DLD1 (cell line): ENCODE results near the gene ADSS1.

ENCODE experiments used
- in situ Hi-C: cut with HindIII; loops from 2 replicates; pipeline ENCODE4 v1.10.0; 2017; ENCODE audit warnings: low sequenced_read_pairs

ADSS1 gene

DNA sequence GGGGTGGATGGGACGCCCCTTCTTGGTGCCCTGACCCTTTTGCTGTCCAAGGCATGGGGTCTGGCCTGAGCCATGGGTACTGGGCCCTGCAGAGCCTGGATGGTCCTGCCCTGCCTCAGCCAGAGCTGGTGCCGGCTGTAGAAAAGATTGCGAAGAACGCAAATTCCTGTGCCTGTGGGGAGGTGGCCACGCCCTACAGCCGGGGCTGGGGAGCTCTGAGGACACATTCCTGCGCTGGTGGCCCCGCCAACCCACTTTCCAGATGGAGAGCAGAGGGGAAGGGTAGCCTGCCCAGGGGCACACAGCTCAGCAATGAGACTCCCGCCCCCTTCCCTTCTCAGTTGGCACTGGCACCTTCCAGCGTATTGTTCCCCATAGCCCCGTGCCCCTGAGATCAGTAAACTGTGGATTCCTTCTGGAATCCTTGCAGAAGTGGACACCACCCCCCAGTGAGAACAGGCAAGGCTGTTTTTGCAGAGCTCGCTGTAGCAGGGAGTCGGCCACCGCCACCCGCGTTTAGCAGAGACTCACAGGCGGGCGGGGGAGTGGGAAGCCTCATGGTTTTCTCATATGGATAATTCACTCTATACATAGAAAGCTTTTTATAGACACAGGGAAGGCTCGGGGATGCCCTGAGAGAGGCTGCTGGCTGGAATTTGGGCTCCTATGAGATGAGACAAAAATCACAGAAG is 26.0 kb upstream of the ADSS1 start:
- in situ Hi-C loops = no loop called here

- in situ Hi-C loops = no loop called here
Observed at GRCh38 chr14:104698688-104699425, 25.2 kb upstream of the ADSS1 start.

DNA sequence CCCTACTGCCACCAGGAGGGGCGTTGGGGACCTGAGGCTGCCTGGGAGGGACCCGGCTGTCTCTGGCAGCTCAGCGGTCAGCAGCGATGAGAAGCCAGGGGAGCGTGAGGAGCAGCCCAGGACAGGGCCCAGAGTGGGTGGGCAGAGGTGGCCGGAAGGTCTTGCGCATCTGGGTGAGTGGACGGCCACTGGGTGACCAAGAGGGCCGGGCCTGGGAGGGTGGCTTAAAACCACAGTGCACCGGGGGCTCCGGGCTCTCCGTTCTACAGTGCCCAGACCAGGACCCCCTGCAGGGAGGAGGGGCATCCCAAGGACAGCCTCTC is 24.6 kb upstream of the ADSS1 start:
- in situ Hi-C loops = no loop called here

DNA sequence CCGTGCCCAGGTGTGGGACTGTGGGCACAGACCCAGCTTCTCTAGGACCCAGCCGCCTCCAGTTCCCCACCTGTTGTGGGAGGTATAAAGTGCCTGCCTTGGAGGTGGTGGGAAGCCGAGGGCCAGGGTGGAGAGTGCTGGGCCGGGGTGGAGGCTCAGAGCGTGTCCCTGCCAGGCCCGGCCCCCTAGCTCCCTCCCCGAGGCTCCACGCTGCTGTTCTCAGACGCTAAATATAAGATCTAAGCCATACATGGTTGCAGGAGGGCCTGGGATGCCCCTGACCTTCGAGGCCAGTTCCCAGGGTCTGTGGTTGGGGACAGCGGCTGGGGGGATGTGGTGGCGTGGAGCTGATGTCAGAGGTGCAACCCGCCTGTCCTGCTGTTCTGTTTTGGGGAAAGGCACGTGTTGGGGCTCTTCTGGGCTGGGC is 23.8 kb upstream of the ADSS1 start:
- in situ Hi-C loops = no loop called here

DNA sequence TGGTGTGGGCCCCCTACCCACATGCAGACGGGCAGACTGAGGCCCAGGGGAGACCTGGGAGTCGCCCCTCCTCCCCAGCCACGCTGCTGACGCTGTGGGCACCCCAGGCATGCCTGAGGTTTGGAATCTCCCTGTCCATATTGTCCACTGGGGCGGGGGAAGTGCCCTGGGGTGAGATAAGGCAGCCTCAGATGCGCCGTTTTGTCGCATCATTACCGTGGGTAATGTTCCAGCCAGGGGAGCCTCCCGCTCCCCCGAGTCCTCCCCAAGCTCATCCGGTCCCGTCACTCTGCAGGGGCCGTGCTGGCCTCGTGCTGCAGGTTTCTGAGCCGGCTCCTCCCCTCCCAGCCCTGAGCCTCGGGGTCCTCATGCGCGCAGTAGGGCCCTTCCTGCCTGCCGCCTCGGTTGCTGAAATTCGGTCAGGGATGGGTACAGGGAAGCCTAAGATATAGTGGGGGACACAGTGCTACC is 23.2 kb upstream of the ADSS1 start:
- in situ Hi-C loops = no loop called here

DNA sequence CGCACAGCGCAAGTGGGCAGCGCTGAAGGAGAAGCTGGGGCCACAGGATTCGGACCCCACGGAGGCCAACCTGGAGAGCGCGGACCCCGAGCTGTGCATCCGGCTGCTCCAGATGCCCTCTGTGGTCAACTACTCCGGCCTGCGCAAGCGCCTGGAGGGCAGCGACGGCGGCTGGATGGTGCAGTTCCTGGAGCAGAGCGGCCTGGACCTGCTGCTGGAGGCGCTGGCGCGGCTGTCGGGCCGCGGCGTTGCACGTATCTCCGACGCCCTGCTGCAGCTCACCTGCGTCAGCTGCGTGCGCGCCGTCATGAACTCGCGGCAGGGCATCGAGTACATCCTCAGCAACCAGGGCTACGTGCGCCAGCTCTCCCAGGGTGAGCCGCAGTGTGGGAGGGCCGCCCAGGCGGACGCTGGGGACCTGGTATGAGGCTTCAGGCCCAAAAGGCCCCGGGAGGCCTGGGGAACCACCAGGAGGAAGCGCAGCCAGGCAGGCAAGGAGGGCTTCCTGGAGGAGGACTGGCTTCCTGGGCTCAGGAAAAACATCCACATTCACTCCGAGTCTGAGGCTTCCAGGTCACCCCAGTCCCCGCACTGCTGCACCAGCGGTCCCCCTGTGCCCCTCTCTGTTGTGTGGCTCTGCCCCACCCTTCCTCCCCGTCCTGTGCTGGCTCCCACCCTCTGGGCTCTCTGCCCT is 22.5 kb upstream of the ADSS1 start:
- in situ Hi-C loops = no loop called here

- in situ Hi-C loops = no loop called here
Observed at GRCh38 chr14:104702106-104702505, 21.9 kb upstream of the ADSS1 start.

GRCh38 chr14:104702673-104703072 is 21.4 kb upstream of the ADSS1 start:
- in situ Hi-C loops = no loop called here

DNA sequence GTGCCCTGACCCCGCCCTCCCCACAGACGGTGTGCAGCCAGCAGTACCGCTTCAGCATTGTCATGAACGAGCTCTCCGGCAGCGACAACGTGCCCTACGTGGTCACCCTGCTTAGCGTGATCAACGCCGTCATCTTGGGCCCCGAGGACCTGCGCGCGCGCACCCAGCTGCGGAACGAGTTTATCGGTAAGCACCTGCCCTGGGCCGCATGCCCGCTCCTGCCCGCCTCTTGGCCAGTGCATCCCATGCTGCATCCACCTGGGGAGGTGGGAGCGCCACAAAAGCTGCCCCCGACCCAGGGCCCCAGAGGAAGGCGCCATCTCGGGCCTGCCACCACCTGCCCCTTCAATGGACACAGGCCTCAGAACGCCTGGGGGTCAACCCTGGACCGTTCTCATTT is 20.8 kb upstream of the ADSS1 start:
- in situ Hi-C loops = no loop called here

DNA sequence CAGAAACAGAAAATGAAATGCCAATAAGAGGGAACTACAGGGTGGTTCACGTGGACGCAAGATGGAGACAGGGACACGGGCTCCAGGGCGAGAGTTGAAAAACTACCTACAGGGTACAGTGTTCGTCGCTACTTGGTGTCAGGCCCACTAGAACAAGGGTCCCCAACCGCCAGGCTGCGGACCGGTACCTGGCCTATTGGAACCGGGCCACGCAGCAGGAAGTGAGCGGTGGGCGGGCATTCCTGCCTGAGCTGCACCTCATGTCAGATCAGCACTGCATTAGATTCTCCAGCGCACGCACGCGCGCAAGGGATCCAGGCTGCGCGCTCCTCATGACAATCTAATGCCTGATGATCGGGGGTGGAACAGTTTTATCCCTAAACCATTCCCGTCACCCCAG is 19.8 kb upstream of the ADSS1 start:
- in situ Hi-C loops = no loop called here

- in situ Hi-C loops = no loop called here
Observed at GRCh38 chr14:104705340-104706047, 18.5 kb upstream of the ADSS1 start.

- in situ Hi-C loops = no loop called here
Observed at GRCh38 chr14:104706733-104707607, 17.1 kb upstream of the ADSS1 start.

- in situ Hi-C loops = no loop called here
Observed at GRCh38 chr14:104707608-104708595, 16.1 kb upstream of the ADSS1 start.

DNA sequence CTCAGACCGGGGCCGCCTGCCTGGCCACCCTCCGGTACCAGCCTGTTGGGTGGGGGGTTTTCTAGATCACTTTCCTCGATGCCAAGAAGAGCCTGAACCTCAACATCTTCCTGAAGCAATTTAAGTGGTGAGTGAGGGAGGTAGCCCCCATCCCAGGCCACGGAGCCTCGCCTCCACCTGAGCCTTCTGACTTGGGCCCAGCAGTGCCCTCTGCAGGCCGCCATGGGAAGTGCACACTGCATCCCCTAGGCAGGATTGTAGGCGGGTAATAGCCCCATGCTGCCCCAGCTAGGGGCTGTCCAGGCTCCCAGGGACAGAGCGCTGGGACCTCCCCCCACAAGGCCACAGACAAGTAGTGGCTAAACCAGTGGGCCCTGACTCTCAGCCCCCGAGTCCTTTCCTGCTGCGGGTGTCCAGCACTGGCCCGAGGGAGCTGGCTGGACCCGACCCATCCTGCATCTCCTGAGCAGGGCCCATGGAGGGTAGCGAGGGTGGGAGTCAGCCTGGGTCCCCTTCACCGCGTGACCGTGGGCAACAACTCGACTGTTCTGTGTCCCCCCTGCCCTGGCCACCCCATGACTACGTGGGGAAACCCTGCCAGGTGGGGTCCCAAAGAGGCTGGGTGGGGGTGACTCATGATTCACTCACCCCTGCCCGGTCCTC is 15.3 kb upstream of the ADSS1 start:
- in situ Hi-C loops = no loop called here

DNA sequence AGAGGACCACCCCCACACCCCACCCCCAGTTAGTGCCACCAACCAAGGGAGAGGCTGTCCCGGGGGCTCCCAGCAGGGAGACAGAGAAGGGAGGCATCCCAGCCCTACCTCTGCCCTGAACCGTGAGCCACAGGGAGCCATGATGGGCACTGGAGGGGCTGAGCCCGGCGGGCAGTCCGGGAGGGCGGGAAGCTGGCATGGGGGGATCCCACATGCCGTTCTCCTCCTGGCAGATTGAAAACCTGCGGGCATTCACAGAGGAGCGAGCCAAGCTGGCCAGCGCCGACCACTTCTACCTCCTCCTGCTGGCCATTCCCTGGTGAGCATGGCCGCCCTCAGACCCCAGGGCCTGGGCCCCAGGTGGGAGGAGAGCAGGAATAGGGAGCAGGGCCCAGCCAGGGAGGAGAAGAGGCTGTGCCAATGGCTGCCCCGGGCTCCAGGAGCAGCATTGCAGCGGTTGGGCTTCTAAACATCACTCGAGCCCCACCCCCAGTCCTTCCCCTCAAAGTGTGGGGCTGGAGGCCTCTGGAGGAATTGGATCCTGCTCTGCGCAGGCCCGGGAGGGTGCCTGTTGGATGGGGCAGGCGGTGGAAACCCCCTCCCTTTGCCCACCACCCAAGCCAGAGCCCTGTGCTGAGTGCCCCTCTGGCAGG is 14.5 kb upstream of the ADSS1 start:
- in situ Hi-C loops = no loop called here

- in situ Hi-C loops = no loop called here
Observed at GRCh38 chr14:104710071-104710735, 13.8 kb upstream of the ADSS1 start.

DNA sequence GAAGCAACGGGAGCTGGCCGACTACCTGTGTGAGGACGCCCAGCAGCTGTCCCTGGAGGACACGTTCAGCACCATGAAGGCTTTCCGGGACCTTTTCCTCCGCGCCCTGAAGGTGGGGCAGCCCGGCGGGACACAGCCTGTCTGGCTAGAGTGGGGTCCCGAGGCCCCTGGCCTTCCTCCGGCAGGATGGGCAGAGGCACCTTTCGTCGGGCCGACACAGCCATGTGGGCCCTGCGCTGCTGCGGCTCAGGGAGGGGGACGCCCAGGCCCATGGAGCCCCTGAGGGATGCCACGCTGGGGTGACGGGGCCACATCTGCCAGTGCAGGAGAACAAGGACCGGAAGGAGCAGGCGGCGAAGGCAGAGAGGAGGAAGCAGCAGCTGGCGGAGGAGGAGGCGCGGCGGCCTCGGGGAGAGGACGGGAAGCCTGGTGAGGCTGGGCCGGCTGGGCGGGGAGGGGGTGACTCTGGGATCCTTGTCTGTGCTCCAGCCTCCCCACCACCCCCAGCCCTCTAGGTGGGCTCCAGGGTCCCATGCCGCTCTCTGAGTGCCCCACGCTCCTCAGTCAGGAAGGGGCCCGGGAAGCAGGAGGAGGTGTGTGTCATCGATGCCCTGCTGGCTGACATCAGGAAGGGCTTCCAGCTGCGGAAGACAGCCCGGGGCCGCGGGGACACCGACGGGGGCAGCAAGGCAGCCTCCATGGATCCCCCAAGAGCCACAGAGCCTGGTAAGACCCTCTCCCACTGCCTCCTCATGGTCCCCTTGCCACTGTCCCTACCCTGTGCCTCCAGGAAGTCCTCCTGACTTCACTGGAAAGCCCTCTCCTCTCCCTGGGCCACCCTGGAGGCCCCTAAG is 10.9 kb upstream of the ADSS1 start:
- in situ Hi-C loops = no loop called here
